GM12872 (cell line): ENCODE measurements around the gene STARD10.

Source experiments
- CTCF ChIP-seq: IDR thresholded peaks from 3 replicates; pipeline ENCODE4 v1.5.1; 2011; ENCODE audit warnings: low read depth, mild to moderate bottlenecking, low read length, moderate library complexity; ENCODE audit not compliant: insufficient read depth

STARD10 gene

DNA sequence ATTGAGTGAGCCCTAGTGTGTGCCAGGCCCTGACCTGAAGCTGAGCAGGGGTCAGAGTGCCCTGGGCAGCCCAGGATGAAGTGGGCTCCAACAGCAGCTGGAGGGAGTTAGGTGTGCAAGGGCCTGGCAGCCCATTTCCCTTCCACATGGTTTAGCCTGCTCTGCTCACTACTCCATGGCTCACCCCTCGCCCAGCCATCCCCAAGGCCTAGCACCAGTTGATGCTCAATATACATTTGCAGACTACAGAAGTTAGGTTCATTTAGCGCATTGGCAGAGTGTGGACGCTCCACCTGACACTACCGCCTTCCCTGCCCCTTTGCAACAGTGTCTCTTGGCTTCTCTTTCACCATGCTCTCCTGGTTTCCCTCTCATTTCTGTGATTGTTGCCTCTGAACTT lies 24.1 kb upstream of the STARD10 start:
- no peak for TF ChIP-seq CTCF

GRCh38 chr11:72816404-72816990 lies 22.6 kb upstream of the STARD10 start:
- no peak for TF ChIP-seq CTCF

- no peak for TF ChIP-seq CTCF
Observed at GRCh38 chr11:72815110-72815618, 21.3 kb upstream of the STARD10 start.

DNA sequence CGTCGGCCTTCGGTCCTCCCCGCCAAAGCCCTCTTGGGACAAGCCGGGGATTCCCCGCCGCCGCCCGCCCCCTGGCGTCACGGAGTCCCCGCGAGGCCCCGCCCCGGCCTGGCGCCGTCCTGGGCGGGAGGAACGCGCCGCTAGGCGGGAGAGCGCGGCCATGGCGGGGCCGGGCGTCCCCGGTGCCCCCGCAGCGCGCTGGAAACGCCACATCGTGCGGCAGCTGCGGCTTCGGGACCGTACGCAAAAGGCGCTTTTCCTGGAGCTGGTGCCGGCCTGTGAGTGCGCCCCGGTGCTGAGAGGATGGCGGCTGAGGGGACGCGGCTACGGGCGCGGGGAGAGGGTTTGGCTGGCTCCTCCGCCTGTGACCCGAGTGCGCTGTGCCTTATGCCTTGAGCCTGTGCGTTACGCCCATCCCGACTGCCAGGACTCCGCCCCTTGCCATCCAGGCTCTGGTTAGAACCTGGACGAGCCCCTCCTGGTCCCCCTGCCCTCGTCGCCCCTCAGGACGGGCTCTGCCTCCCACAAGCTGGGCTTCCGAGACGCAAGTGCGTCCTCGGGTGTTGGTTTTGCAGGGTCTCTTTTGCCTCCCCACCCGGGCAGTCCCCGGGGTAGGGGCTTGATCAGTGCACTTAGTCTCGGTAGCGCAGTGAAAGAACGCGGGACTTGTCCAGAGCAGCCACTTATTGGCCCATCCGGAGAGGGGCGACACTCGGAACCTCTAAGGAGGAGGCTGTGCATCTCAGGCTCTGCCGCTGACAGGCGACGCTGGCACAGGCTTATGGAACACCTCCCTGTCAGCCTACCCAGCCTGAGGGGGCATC lies 20.7 kb upstream of the STARD10 start, which contains the start of gene ATG16L2:
Gene ATG16L2, plus strand, starts transcription at position 126 of the 824 bp plus-strand sequence. Its CDS starts 35 bp downstream, at position 161.
- TF ChIP-seq CTCF, result peak; percentile 34; the same call in 2 of the 3 replicates

DNA sequence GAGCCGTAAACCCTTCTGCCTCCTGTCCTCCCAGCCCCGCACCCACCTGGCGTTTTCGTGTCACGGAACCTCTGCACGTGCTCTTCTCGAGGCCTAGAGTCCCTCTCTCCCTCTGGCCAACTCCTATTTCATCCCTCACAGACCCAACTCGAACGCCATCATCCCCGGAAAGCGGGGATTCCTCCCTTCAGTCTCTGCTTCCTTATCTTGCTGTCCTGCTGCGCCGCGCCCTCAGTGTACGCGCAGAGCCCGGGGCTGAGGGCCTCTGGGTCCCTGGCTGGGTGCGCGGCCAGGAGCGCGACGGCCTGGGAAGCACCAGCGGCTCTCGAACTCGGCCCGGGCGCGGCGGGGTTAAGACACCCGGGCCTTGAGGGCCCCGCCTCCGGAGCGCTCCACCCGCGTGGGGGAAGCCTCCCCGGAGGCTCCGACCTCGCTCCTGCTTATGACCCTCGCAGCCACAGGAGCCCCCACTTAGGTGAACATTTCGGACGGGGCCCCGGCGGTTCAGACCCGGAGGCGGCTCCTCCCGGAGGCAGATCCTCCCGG lies 20.0 kb upstream of the STARD10 start:
- TF ChIP-seq CTCF, result no peak

- TF ChIP-seq CTCF, result peak; percentile 95
Observed at GRCh38 chr11:72812967-72813739, 19.3 kb upstream of the STARD10 start.

GRCh38 chr11:72812604-72812966 lies 18.7 kb upstream of the STARD10 start:
- no peak for TF ChIP-seq CTCF
